Astrocyte (in vitro differentiated cells and primary cell): ENCODE measurements around the gene FOXA1. TPM values are rescaled to one million over a fixed set of nuclear protein-coding genes. Genes with fewer than 3 reads are reported as not detected.

Source experiments
- DNase-seq: peaks from one replicate; pipeline ENCODE4 v3.0.0-alpha.2; 2010; ENCODE audit warnings: low read depth
- FAIRE-seq: peaks from 2 replicates; lab custom pipeline; 2011; peaks lifted over from hg19 to GRCh38; lab: Jason Lieb, UNC
- H2AFZ ChIP-seq: 2 replicates; pipeline ENCODE4 v1.6.0; 2012; ENCODE audit warnings: low read depth, low read length, inconsistent platforms
- H3K27ac ChIP-seq: 2 replicates; pipeline ENCODE4 v1.5.1; 2011; ENCODE audit warnings: low read depth, low read length, inconsistent platforms
- H3K27me3 ChIP-seq: 2 replicates; pipeline ENCODE4 v1.6.0; 2011; ENCODE audit warnings: low read length, inconsistent platforms; ENCODE audit not compliant: insufficient read depth
- H3K36me3 ChIP-seq: 2 replicates; pipeline ENCODE4 v1.5.1; 2011; ENCODE audit warnings: low read length, inconsistent platforms; ENCODE audit not compliant: insufficient read depth
- H3K4me1 ChIP-seq: 2 replicates; pipeline ENCODE4 v1.5.1; 2011; ENCODE audit warnings: low read length, inconsistent platforms; ENCODE audit not compliant: insufficient read depth
- H3K4me2 ChIP-seq: 2 replicates; pipeline ENCODE4 v1.6.0; 2012; ENCODE audit warnings: low read length, inconsistent platforms
- H3K4me3 ChIP-seq: 2 replicates; pipeline ENCODE4 v1.5.1; 2011; ENCODE audit warnings: low read depth, mild to moderate bottlenecking, low read length, inconsistent platforms; ENCODE audit not compliant: insufficient read depth
- H3K79me2 ChIP-seq: 2 replicates; pipeline ENCODE4 v1.6.0; 2012; ENCODE audit warnings: mild to moderate bottlenecking, low read length, inconsistent platforms; ENCODE audit not compliant: insufficient read depth
- H3K9ac ChIP-seq: 2 replicates; pipeline ENCODE4 v1.6.0; 2012; ENCODE audit warnings: mild to moderate bottlenecking, low read length, inconsistent platforms
- H3K9me3 ChIP-seq: 2 replicates; pipeline ENCODE4 v1.5.1; 2012; ENCODE audit warnings: low read depth, mild to moderate bottlenecking, low read length, inconsistent platforms; ENCODE audit not compliant: insufficient read depth
- H4K20me1 ChIP-seq: 2 replicates; pipeline ENCODE4 v1.6.0; 2012; ENCODE audit warnings: low read length, inconsistent platforms; ENCODE audit not compliant: insufficient read depth
- H3K27ac Mint-ChIP-seq: one replicate; pipeline ENCODE4 v1.8.0; 2021; ENCODE audit warnings: mild to moderate bottlenecking, mixed read lengths; ENCODE audit not compliant: unreplicated experiment
- H3K27me3 Mint-ChIP-seq: one replicate; pipeline ENCODE4 v1.8.0; 2021; ENCODE audit warnings: low read depth, mixed read lengths; ENCODE audit not compliant: unreplicated experiment
- H3K36me3 Mint-ChIP-seq: one replicate; pipeline ENCODE4 v1.8.0; 2021; ENCODE audit warnings: low read depth, mixed read lengths; ENCODE audit not compliant: unreplicated experiment
- H3K4me1 Mint-ChIP-seq: one replicate; pipeline ENCODE4 v1.8.0; 2021; ENCODE audit warnings: low read depth, mixed read lengths; ENCODE audit not compliant: unreplicated experiment
- H3K4me3 Mint-ChIP-seq: one replicate; pipeline ENCODE4 v1.8.0; 2021; ENCODE audit warnings: mild to moderate bottlenecking, moderate library complexity, mixed read lengths; ENCODE audit not compliant: unreplicated experiment
- H3K9me3 Mint-ChIP-seq: one replicate; pipeline ENCODE4 v1.8.0; 2021; ENCODE audit warnings: mild to moderate bottlenecking, mixed read lengths; ENCODE audit not compliant: unreplicated experiment
- CTCF ChIP-seq: IDR thresholded peaks from 2 replicates; pipeline ENCODE4 v1.5.1; 2011; ENCODE audit warnings: low read depth, mild to moderate bottlenecking, inconsistent platforms, low read length, moderate library complexity; ENCODE audit not compliant: insufficient read depth
- EZH2 ChIP-seq: IDR thresholded peaks from 2 replicates; pipeline ENCODE4 v1.6.1; 2012; ENCODE audit warnings: mild to moderate bottlenecking, low read length, inconsistent platforms; ENCODE audit not compliant: insufficient read depth
- total RNA-seq: library from RNA; stranded (reverse); gene quantifications from 2 replicates; pipeline ENCODE4 v1.2.1, GENCODE V29; 2021

Gene FOXA1
- total RNA-seq, 1 donor from 2014 or later, result 0.11 TPM

GRCh38 chr14:37599507-37600368 is 4.7 kb upstream of the FOXA1 start:
- DNase-seq (no peak), FAIRE-seq (no peak)
- no peaks in the 10 kb centered on the region for H3K79me2 ChIP-seq
- peak overlapping the region; percentile 14 for H3K4me3 ChIP-seq
- peak overlapping the region; percentile 31 for H2AFZ ChIP-seq
- Mint-ChIP-seq H3K36me3 (peaks cover 4% of the 10 kb centered on the region), H3K4me3 (peak overlapping the region; percentile 34), H3K9me3 (peaks cover 13% of the 10 kb centered on the region), H3K4me1 (peaks cover 4% of the 10 kb centered on the region), H3K27me3 (peaks cover 88% of the 10 kb centered on the region), H3K27ac (no peak overlapping the region)
- TF ChIP-seq CTCF (no peak), EZH2 (peak; percentile 97)
- no peak overlapping the region for H3K9ac ChIP-seq
- H4K20me1 ChIP-seq, result no peaks in the 10 kb centered on the region
- peaks cover 92% of the 10 kb centered on the region for H3K27me3 ChIP-seq
- H3K9me3 ChIP-seq, result peaks cover 6% of the 10 kb centered on the region
- peaks cover 7% of the 10 kb centered on the region for H3K4me1 ChIP-seq
- H3K36me3 ChIP-seq, result no peaks in the 10 kb centered on the region
- H3K4me2 ChIP-seq, result peak overlapping the region; percentile 66
- no peak overlapping the region for H3K27ac ChIP-seq

- H3K27ac ChIP-seq, result no peak overlapping the region
- H3K4me2 ChIP-seq, result peak overlapping the region; percentile 66
- H3K27me3 Mint-ChIP-seq, result peaks cover 83% of the 10 kb centered on the region
Observed at GRCh38 chr14:37598747-37599506, 3.9 kb upstream of the FOXA1 start.

More at GRCh38 chr14:37598747-37599506, 3.9 kb upstream of the FOXA1 start:
- Mint-ChIP-seq H3K27ac (peak overlapping the region; percentile 53), H3K9me3 (peaks cover 13% of the 10 kb centered on the region), H3K4me1 (peaks cover 4% of the 10 kb centered on the region), H3K4me3 (no peak overlapping the region), H3K36me3 (peaks cover 4% of the 10 kb centered on the region)
- Histone ChIP-seq H3K36me3 (no peaks in the 10 kb centered on the region), H4K20me1 (no peaks in the 10 kb centered on the region), H3K4me3 (no peak overlapping the region), H3K9me3 (peaks cover 6% of the 10 kb centered on the region), H3K27me3 (peaks cover 86% of the 10 kb centered on the region), H2AFZ (peak overlapping the region; percentile 31), H3K79me2 (no peaks in the 10 kb centered on the region), H3K9ac (no peak overlapping the region), H3K4me1 (peaks cover 7% of the 10 kb centered on the region)
- TF ChIP-seq EZH2 (peak; percentile 35), CTCF (no peak)
- DNase-seq, result no peak
- FAIRE-seq, result no peak
